Measurements from ENCODE around the gene PRXL2B. TPM values are rescaled to one million over a fixed set of nuclear protein-coding genes. Genes with fewer than 3 reads are reported as not detected.

PRXL2B gene
- total and polyA plus RNA-seq, 2 donors (not counting 1 experiment from before 2014, with no cell fraction given) = 11.7 to 13.8 TPM

- Histone ChIP-seq H4K20me1 (ENCODE audit: control insufficient read depth, extremely low read depth, insufficient read depth, low read length) (no peaks in the 10 kb centered on the region), H3K4me3 (replicated peaks in 1 of 4; ENCODE audit: control extremely low read depth in 1 of 4, insufficient read depth in 1 of 4, low read depth in 3 of 4, low read length in 4 of 4) (no peak overlapping the region), H3K9me3 (ENCODE audit: control insufficient read depth, insufficient read depth, low read depth, low read length) (no peaks in the 10 kb centered on the region), H3K79me2 (ENCODE audit: control insufficient read depth, insufficient read depth, low read length) (no peaks in the 10 kb centered on the region), H3K27me3 (ENCODE audit: control insufficient read depth, insufficient read depth, low read length) (no peaks in the 10 kb centered on the region), H3K27ac (ENCODE audit: insufficient read depth, low read length) (no peak overlapping the region), H3K4me1 (ENCODE audit: control insufficient read depth, extremely low read depth, insufficient read depth, low read length) (peaks cover 4% of the 10 kb centered on the region), H3K4me2 (ENCODE audit: extremely low read depth, insufficient read depth, low read length) (no peak overlapping the region), H2AFZ (ENCODE audit: low read length) (no peak overlapping the region), H3K9ac (ENCODE audit: insufficient read depth, low read length) (no peak overlapping the region), H3K36me3 (ENCODE audit: control insufficient read depth, insufficient read depth, low read length) (no peaks in the 10 kb centered on the region)
- no peak for DNase-seq (ENCODE audit: low read depth in 2 of 2)
- no peak for TF ChIP-seq CTCF (conservative IDR thresholded peaks at IDR 0.05 in 1 of 2, IDR thresholded peaks at IDR 0.05 in 1 of 2; ENCODE audit: low read depth in 1 of 2, low read length in 2 of 2)
- no peak for TF ChIP-seq EZH2 (IDR thresholded peaks at IDR 0.05; ENCODE audit: low read length, missing control alignments)
Observed at GRCh38 chr1:2592672-2593071, 6.1 kb downstream of the PRXL2B start.

- H3K27ac ChIP-seq (ENCODE audit: insufficient read depth, low read length) = no peak overlapping the region
- H3K9me3 ChIP-seq (ENCODE audit: control insufficient read depth, insufficient read depth, low read depth, low read length) = no peaks in the 10 kb centered on the region
- TF ChIP-seq CTCF (conservative IDR thresholded peaks at IDR 0.05 in 1 of 2, IDR thresholded peaks at IDR 0.05 in 1 of 2; ENCODE audit: low read depth in 1 of 2, low read length in 2 of 2) = no peak
- TF ChIP-seq EZH2 (IDR thresholded peaks at IDR 0.05; ENCODE audit: low read length, missing control alignments) = no peak
- H3K9ac ChIP-seq (ENCODE audit: insufficient read depth, low read length) = no peak overlapping the region
- H4K20me1 ChIP-seq (ENCODE audit: control insufficient read depth, extremely low read depth, insufficient read depth, low read length) = no peaks in the 10 kb centered on the region
- peaks cover 3% of the 10 kb centered on the region for H3K4me1 ChIP-seq (ENCODE audit: control insufficient read depth, extremely low read depth, insufficient read depth, low read length)
- H3K27me3 ChIP-seq (ENCODE audit: control insufficient read depth, insufficient read depth, low read length) = no peaks in the 10 kb centered on the region
- H3K36me3 ChIP-seq (ENCODE audit: control insufficient read depth, insufficient read depth, low read length) = no peaks in the 10 kb centered on the region
- no peak overlapping the region for H3K4me3 ChIP-seq (replicated peaks in 1 of 4; ENCODE audit: control extremely low read depth in 1 of 4, insufficient read depth in 1 of 4, low read depth in 3 of 4, low read length in 4 of 4)
- no peak overlapping the region for H2AFZ ChIP-seq (ENCODE audit: low read length)
- H3K4me2 ChIP-seq (ENCODE audit: extremely low read depth, insufficient read depth, low read length) = no peak overlapping the region
- DNase-seq (ENCODE audit: low read depth in 2 of 2) = no peak
- H3K79me2 ChIP-seq (ENCODE audit: control insufficient read depth, insufficient read depth, low read length) = no peaks in the 10 kb centered on the region
Observed at GRCh38 chr1:2593251-2593878, 6.8 kb downstream of the PRXL2B start.

GRCh38 chr1:2594001-2594640 lies 7.5 kb downstream of the PRXL2B start:
- no peak for TF ChIP-seq EZH2 (IDR thresholded peaks at IDR 0.05; ENCODE audit: low read length, missing control alignments)
- TF ChIP-seq CTCF (conservative IDR thresholded peaks at IDR 0.05 in 1 of 2, IDR thresholded peaks at IDR 0.05 in 1 of 2; ENCODE audit: low read depth in 1 of 2, low read length in 2 of 2) = no peak
- no peak overlapping the region for H3K9ac ChIP-seq (ENCODE audit: insufficient read depth, low read length)
- H4K20me1 ChIP-seq (ENCODE audit: control insufficient read depth, extremely low read depth, insufficient read depth, low read length) = no peaks in the 10 kb centered on the region
- no peak overlapping the region for H3K27ac ChIP-seq (ENCODE audit: insufficient read depth, low read length)
- H3K9me3 ChIP-seq (ENCODE audit: control insufficient read depth, insufficient read depth, low read depth, low read length) = no peaks in the 10 kb centered on the region
- H2AFZ ChIP-seq (ENCODE audit: low read length) = peak overlapping the region; percentile 53
- H3K36me3 ChIP-seq (ENCODE audit: control insufficient read depth, insufficient read depth, low read length) = no peaks in the 10 kb centered on the region
- no peaks in the 10 kb centered on the region for H3K27me3 ChIP-seq (ENCODE audit: control insufficient read depth, insufficient read depth, low read length)
- peak overlapping the region in 1 of 4 experiments; percentile 6 for H3K4me3 ChIP-seq (replicated peaks in 1 of 4; ENCODE audit: control extremely low read depth in 1 of 4, insufficient read depth in 1 of 4, low read depth in 3 of 4, low read length in 4 of 4)
- peak overlapping the region; percentile 63 for H3K4me2 ChIP-seq (ENCODE audit: extremely low read depth, insufficient read depth, low read length)
- DNase-seq (ENCODE audit: low read depth in 2 of 2) = peak; percentile 13 to 37
- peaks cover 3% of the 10 kb centered on the region for H3K4me1 ChIP-seq (ENCODE audit: control insufficient read depth, extremely low read depth, insufficient read depth, low read length)
- no peaks in the 10 kb centered on the region for H3K79me2 ChIP-seq (ENCODE audit: control insufficient read depth, insufficient read depth, low read length)
